ENCODE measurements around the gene AGPAT3. TPM values are rescaled to one million over a fixed set of nuclear protein-coding genes. Genes with fewer than 3 reads are reported as not detected.

Gene AGPAT3
- polyA plus RNA-seq, 2 of the 4 experiments (the other 2 are of a cell fraction): 18.2 to 20.3 TPM

- Histone ChIP-seq H3K27ac (no peak overlapping the region), H3K4me1 (no peaks in the 10 kb centered on the region), H3K4me2 (no peak overlapping the region), H3K9me3 (no peaks in the 10 kb centered on the region), H3K4me3 (no peak overlapping the region)
- TF ChIP-seq KDM5A (IDR thresholded peaks at IDR 0.05) (no peak), FOXS1 (CRISPR knock-in tag; IDR thresholded peaks at IDR 0.05) (no peak), CEBPB (IDR thresholded peaks at IDR 0.05) (no peak), MYC (IDR thresholded peaks at IDR 0.05; ENCODE audit: borderline replicate concordance, low read length) (no peak), ZSCAN20 (CRISPR knock-in tag; IDR thresholded peaks at IDR 0.05) (no peak), HDAC2 (IDR thresholded peaks at IDR 0.05) (no peak), CHD4 (IDR thresholded peaks at IDR 0.05; ENCODE audit: borderline replicate concordance) (no peak), NPAS2 (CRISPR knock-in tag; IDR thresholded peaks at IDR 0.05; ENCODE audit: borderline replicate concordance) (no peak), BHLHE40 (IDR thresholded peaks at IDR 0.05; ENCODE audit: low read depth, low read length) (no peak), TFCP2L1 (CRISPR knock-in tag; IDR thresholded peaks at IDR 0.05) (no peak), FOSB (CRISPR knock-in tag; IDR thresholded peaks at IDR 0.05) (no peak), FOSL2 (IDR thresholded peaks at IDR 0.05) (no peak), FOSL2 (CRISPR knock-in tag; IDR thresholded peaks at IDR 0.05) (no peak)
- TF ChIP-seq, protein P1, sequence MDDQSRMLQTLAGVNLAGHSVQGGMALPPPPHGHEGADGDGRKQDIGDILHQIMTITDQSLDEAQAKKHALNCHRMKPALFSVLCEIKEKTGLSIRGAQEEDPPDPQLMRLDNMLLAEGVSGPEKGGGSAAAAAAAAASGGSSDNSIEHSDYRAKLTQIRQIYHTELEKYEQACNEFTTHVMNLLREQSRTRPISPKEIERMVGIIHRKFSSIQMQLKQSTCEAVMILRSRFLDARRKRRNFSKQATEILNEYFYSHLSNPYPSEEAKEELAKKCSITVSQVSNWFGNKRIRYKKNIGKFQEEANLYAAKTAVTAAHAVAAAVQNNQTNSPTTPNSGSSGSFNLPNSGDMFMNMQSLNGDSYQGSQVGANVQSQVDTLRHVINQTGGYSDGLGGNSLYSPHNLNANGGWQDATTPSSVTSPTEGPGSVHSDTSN (IDR thresholded peaks at IDR 0.05): no peak
- no peak for FAIRE-seq
- WGBS (ENCODE audit: missing lambda C conversion rate): 94% methylated on average over 9 of the region's 9 CpGs
- POLR2A ChIA-PET: no interaction called here
- ATAC-seq: no peak
- no peak for DNase-seq (ENCODE audit: low read depth in 1 of 2, low spot score in 1 of 2)
- CTCF ChIA-PET: no interaction called here
Observed at GRCh38 chr21:43912500-43912899, 47.5 kb downstream of the AGPAT3 start.

DNA sequence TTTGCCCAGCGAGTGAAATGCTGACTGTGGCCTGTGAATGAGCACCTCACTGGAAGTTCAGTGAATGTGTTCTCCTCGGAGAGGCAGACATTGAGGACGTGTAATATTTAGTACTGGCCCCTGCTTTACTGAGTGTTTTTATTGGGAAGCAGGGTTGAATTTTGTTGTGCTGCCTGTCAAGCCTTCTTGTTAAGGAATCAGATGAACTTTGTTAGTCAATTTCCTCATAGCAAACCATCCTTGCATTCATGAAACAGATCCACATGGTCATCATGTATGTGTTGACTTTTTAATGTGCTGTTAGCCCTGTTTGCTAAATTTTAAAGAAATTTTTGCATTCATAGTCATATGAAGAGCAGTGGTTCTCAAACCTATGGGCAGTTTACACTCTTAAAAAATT, 47.9 kb downstream of the AGPAT3 start:
- ChIA-PET POLR2A (no interaction called here), CTCF (no interaction called here)
- Histone ChIP-seq H3K4me2 (no peak overlapping the region), H3K9me3 (no peaks in the 10 kb centered on the region), H3K4me3 (no peak overlapping the region), H3K4me1 (no peaks in the 10 kb centered on the region), H3K27ac (no peak overlapping the region)
- TF ChIP-seq FOXS1 (CRISPR knock-in tag; IDR thresholded peaks at IDR 0.05) (no peak), CEBPB (IDR thresholded peaks at IDR 0.05) (no peak), HOXB13 (CRISPR knock-in tag; IDR thresholded peaks at IDR 0.05; ENCODE audit: low read depth) (no peak), MAZ (IDR thresholded peaks at IDR 0.05; ENCODE audit: borderline replicate concordance, low read depth, low read length) (no peak), TFCP2L1 (CRISPR knock-in tag; IDR thresholded peaks at IDR 0.05) (no peak), HMGXB4 (CRISPR knock-in tag; IDR thresholded peaks at IDR 0.05; ENCODE audit: borderline replicate concordance) (no peak), HEYL (CRISPR knock-in tag; IDR thresholded peaks at IDR 0.05) (no peak), HDAC2 (IDR thresholded peaks at IDR 0.05) (no peak), EP300 (IDR thresholded peaks at IDR 0.05) (no peak)
- TF ChIP-seq, protein P2, sequence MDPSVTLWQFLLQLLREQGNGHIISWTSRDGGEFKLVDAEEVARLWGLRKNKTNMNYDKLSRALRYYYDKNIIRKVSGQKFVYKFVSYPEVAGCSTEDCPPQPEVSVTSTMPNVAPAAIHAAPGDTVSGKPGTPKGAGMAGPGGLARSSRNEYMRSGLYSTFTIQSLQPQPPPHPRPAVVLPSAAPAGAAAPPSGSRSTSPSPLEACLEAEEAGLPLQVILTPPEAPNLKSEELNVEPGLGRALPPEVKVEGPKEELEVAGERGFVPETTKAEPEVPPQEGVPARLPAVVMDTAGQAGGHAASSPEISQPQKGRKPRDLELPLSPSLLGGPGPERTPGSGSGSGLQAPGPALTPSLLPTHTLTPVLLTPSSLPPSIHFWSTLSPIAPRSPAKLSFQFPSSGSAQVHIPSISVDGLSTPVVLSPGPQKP (IDR thresholded peaks at IDR 0.05; ENCODE audit: low read depth, low read length): no peak
- TF ChIP-seq, protein P1 (IDR thresholded peaks at IDR 0.05): no peak
- 91% methylated on average over 3 of the region's 3 CpGs for WGBS (ENCODE audit: missing lambda C conversion rate)
- DNase-seq (ENCODE audit: low read depth in 1 of 2, low spot score in 1 of 2) (no peak), FAIRE-seq (no peak), ATAC-seq (no peak)
